ENCODE data around the gene IL17RC.

DNA sequence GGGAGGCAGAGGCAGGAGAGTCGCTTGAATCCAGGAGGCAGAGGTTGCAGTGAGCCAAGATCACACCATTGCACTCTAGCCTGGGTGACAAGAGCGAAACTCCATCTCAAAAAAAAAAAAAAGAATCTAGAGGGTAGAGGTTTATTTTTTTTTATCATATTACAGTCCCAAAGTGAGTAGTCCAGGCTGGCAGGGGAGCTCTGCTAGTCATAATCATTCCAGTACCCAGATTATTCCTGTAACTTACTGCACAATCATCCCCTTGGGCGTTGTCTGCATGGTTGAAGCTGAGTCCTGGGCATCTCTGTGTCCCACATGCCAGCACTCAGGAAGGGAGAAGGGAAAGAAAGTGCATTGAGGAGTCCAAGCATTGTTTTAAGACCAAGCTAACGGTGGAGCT, 25.3 kb downstream of the IL17RC start:
- TF ChIP-seq POLR2AphosphoS5 (IDR thresholded peaks at IDR 0.05) (no peak), POLR2A (IDR thresholded peaks at IDR 0.05) (no peak)

Measured in sigmoid colon (tissue), 4 donors.